Measurements from ENCODE around the gene ADAM15. TPM values are rescaled to one million over a fixed set of nuclear protein-coding genes. Genes with fewer than 3 reads are reported as not detected.

ADAM15 gene
- polyA plus RNA-seq, 1 donor from 2014 or later, result 24.8 TPM

- Histone ChIP-seq H3K79me2 (replicated peaks; ENCODE audit: insufficient read depth, low read length) (peaks cover 19% of the 10 kb centered on the region), H3K9me2 (ENCODE audit: insufficient read depth, low read length) (no peaks in the 10 kb centered on the region), H3K36me3 (ENCODE audit: insufficient read depth, low read length) (no peaks in the 10 kb centered on the region), H3K4me3 (ENCODE audit: low read length) (peak within 1 kb of the TSS; percentile 99), H3K9ac (ENCODE audit: low read length) (peak within 1 kb of the TSS; percentile 99), H3K27ac (ENCODE audit: low read length) (peak within 1 kb of the TSS; percentile 96), H3K4me2 (ENCODE audit: low read length) (peak within 1 kb of the TSS; percentile 80), H2AFZ (ENCODE audit: low read depth, low read length) (no peak within 1 kb of the TSS), H3F3A (ENCODE audit: insufficient read depth, low read length, poor library complexity, severe bottlenecking) (peaks cover 7% of the 10 kb centered on the region), H3K27me3 (ENCODE audit: insufficient read depth, low read depth, low read length) (no peaks in the 10 kb centered on the region), H3K9me3 (ENCODE audit: low read length) (no peaks in the 10 kb centered on the region), H4K20me1 (ENCODE audit: insufficient read depth) (peaks cover 22% of the 10 kb centered on the region)
- TF ChIP-seq TAF1 (IDR thresholded peaks at IDR 0.05; ENCODE audit: low read depth) (peak; percentile 52), SMC3 (conservative IDR thresholded peaks at IDR 0.05; ENCODE audit: poor library complexity) (peak; percentile 29), EZH2 (IDR thresholded peaks at IDR 0.05; ENCODE audit: borderline replicate concordance, insufficient read depth, low read length, poor library complexity, severe bottlenecking) (no peak), EP300 (conservative IDR thresholded peaks at IDR 0.05; ENCODE audit: poor library complexity, severe bottlenecking) (peak; percentile 37), MXI1 (conservative IDR thresholded peaks at IDR 0.05; ENCODE audit: poor library complexity, severe bottlenecking) (peak; percentile 53), RAD21 (conservative IDR thresholded peaks at IDR 0.05) (no peak), REST (IDR thresholded peaks at IDR 0.05; ENCODE audit: borderline replicate concordance) (peak; percentile 48), POLR2AphosphoS5 (IDR thresholded peaks at IDR 0.05) (peak; percentile 93)
- TF ChIP-seq, protein P1, sequence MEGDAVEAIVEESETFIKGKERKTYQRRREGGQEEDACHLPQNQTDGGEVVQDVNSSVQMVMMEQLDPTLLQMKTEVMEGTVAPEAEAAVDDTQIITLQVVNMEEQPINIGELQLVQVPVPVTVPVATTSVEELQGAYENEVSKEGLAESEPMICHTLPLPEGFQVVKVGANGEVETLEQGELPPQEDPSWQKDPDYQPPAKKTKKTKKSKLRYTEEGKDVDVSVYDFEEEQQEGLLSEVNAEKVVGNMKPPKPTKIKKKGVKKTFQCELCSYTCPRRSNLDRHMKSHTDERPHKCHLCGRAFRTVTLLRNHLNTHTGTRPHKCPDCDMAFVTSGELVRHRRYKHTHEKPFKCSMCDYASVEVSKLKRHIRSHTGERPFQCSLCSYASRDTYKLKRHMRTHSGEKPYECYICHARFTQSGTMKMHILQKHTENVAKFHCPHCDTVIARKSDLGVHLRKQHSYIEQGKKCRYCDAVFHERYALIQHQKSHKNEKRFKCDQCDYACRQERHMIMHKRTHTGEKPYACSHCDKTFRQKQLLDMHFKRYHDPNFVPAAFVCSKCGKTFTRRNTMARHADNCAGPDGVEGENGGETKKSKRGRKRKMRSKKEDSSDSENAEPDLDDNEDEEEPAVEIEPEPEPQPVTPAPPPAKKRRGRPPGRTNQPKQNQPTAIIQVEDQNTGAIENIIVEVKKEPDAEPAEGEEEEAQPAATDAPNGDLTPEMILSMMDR (IDR thresholded peaks at IDR 0.05; ENCODE audit: poor library complexity, severe bottlenecking), result peak; percentile 24
Measured at GRCh38 chr1:155078469-155079209, 27.5 kb downstream of the ADAM15 start, which contains the start of gene EFNA3. Gene EFNA3, plus strand, starts transcription at chr1:155078837. Its CDS starts 105 bp downstream, at chr1:155078942.

DNA sequence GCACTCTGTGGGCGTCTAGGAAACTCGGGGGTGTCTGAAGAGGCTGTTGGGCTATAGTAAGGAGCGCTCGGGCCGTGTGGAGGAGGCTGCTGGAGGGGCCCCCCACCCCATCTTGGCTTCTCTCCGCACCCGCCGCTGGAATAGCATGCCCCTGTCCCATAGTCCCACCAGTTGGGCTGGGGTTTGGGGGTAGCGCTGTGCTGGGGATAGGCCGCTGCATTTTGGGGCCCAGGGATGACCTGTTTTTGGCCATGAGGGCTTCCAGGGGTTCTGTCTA lies 28.0 kb downstream of the ADAM15 start:
- peak overlapping the region; percentile 80 for H3K4me2 ChIP-seq (ENCODE audit: low read length)
- no peaks in the 10 kb centered on the region for H3K27me3 ChIP-seq (ENCODE audit: insufficient read depth, low read depth, low read length)
- peaks cover 24% of the 10 kb centered on the region for H3K79me2 ChIP-seq (replicated peaks; ENCODE audit: insufficient read depth, low read length)
- H3K9me3 ChIP-seq (ENCODE audit: low read length), result no peaks in the 10 kb centered on the region
- peak overlapping the region; percentile 99 for H3K9ac ChIP-seq (ENCODE audit: low read length)
- TF ChIP-seq RAD21 (conservative IDR thresholded peaks at IDR 0.05), result no peak
- TF ChIP-seq, protein P1 (IDR thresholded peaks at IDR 0.05; ENCODE audit: poor library complexity, severe bottlenecking), result no peak
- TF ChIP-seq REST (IDR thresholded peaks at IDR 0.05; ENCODE audit: borderline replicate concordance), result no peak
- no peak for TF ChIP-seq POLR2AphosphoS5 (IDR thresholded peaks at IDR 0.05)
- no peak for TF ChIP-seq EP300 (conservative IDR thresholded peaks at IDR 0.05; ENCODE audit: poor library complexity, severe bottlenecking)
- peaks cover 7% of the 10 kb centered on the region for H3F3A ChIP-seq (ENCODE audit: insufficient read depth, low read length, poor library complexity, severe bottlenecking)
- H4K20me1 ChIP-seq (ENCODE audit: insufficient read depth), result peaks cover 27% of the 10 kb centered on the region
- H3K27ac ChIP-seq (ENCODE audit: low read length), result peak overlapping the region; percentile 96
- peak overlapping the region; percentile 99 for H3K4me3 ChIP-seq (ENCODE audit: low read length)
- no peaks in the 10 kb centered on the region for H3K9me2 ChIP-seq (ENCODE audit: insufficient read depth, low read length)
- H3K36me3 ChIP-seq (ENCODE audit: insufficient read depth, low read length), result no peaks in the 10 kb centered on the region
- H2AFZ ChIP-seq (ENCODE audit: low read depth, low read length), result no peak overlapping the region

Measured in neural cell (in vitro differentiated cells).